ENCODE measurements around the gene TPRG1L.

Gene TPRG1L

DNA sequence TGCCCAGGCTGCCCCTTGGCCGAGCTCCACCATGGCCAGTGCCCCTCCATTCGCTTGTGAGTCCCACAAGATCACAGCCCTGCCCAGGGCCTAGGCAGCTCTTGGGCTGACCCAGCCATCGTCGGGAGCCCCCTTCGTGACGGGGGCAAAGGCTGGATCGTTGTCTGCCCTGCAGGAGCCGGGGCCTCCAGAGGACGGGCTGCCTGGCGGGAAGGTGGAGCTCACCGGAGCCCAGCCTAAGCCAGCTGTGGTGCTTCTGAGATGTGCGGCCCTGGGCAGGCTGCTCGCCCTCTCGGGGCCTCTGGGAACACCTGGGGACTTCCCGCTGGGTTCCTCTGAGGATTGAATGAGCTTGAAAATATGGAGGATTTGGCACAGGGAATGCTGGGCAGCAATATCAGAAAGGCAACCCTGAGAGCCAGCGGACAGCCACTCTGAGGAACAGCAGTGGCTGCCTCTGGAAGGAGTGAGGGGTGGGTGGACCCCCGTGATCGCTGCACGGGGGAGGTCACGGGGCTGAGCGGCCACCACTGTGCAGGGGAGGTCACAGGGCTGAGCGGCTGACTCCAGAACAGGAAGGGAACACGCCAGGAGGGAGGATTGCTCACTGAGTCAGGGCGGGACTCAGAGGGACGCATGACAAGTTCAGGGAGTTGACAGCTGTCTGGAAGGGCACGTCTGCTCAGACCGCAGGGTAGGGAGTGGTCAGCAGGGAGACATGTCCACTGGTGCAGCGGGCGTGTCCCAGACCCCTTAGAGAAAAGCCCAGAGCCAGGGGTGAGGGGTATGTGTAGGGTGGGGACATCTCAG lies 46.8 kb downstream of the TPRG1L start:
- TF ChIP-seq CTCF (IDR thresholded peaks at IDR 0.05; ENCODE audit: extremely low read depth, missing control alignments) = no peak
- no peak for DNase-seq (ENCODE audit: low spot score)

- TF ChIP-seq CTCF (IDR thresholded peaks at IDR 0.05; ENCODE audit: extremely low read depth, missing control alignments) = no peak
- DNase-seq (ENCODE audit: low spot score) = no peak
These were observed 47.6 kb downstream of the TPRG1L start for GRCh38 chr1:3672231-3672970.

DNA sequence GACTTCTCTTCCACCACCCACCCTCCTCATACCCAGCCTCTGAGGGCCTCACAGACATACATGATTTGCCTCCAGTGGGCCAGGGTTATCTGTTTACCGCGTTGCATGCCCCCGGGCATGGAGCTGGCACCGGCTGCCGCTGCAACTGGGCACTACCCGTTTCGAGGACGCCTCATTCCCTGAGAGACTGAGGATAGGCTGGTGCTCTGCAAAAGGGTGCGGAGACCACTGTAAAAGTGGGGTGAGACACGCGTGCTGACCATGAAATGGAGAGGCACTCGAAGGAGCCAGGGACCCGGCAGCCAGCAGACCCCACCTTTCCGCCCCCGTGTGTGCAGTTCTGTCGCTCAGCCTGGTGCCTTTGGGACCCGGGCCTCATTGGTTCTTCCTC lies 48.2 kb downstream of the TPRG1L start:
- no peak for DNase-seq (ENCODE audit: low spot score)
- TF ChIP-seq CTCF (IDR thresholded peaks at IDR 0.05; ENCODE audit: extremely low read depth, missing control alignments) = no peak

- peak; percentile 17 for TF ChIP-seq CTCF (IDR thresholded peaks at IDR 0.05; ENCODE audit: extremely low read depth, missing control alignments)
- DNase-seq (ENCODE audit: low spot score) = no peak
These were observed 48.7 kb downstream of the TPRG1L start for GRCh38 chr1:3673381-3674099.

- TF ChIP-seq CTCF (IDR thresholded peaks at IDR 0.05; ENCODE audit: extremely low read depth, missing control alignments) = no peak
- DNase-seq (ENCODE audit: low spot score) = no peak
These were observed 49.6 kb downstream of the TPRG1L start for GRCh38 chr1:3674100-3675094.

DNA sequence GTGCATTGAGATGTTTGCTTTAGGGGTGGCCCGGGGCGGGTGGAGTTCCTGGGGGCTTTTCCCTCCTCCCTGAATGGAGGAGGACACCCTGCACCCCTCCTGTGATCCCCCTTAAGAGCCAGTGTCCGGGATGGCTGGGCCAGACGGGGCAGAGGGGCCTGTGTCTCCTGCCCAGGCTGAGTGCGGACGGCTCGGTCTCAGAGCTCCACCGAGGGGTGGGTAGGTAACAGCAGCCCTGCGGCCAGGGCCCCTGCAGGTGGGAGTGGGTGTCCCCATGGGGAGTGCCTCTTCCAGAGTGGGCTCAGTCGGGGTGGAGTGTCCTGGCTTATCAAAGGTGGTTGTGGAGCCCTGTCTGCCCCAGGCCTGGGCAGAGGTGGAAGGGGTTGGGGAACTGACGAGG lies 50.6 kb downstream of the TPRG1L start:
- no peak for DNase-seq (ENCODE audit: low spot score)
- no peak for TF ChIP-seq CTCF (IDR thresholded peaks at IDR 0.05; ENCODE audit: extremely low read depth, missing control alignments)
